Erythroblast (primary cell): ENCODE data around the gene TMEM108.

ENCODE experiments used
- DNase-seq, 2 experiments: peaks; one replicate each; lab custom pipeline; 2025; lab: John Stamatoyannopoulos, UW
- GATA1 ChIP-seq: IDR thresholded peaks from 2 replicates; pipeline ENCODE4 v1.6.1; 2011; ENCODE audit warnings: low read depth, mild to moderate bottlenecking, control low read depth, low read length, moderate library complexity
- POLR2A ChIP-seq: IDR thresholded peaks from 2 replicates; pipeline ENCODE4 v1.6.1; 2011; ENCODE audit warnings: mild to moderate bottlenecking, low read length

TMEM108 gene

DNA sequence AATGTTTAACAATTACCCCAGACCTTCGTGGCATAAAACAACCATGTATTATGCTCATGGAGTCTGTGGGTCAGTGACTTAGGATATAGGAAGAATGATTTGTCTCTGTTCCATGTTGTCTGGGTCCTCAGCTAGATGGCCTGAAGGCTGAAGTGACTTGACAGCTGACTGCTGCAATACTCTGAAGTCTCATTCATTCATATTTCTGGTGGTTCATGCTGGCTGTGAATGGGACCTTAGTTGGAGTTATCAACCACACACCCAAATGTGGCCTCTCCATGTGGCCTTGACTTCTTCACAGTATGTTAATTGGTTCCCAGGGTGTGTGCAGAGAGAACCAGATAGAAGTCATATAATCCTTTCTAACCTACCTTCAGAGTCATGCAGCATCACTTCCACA lies 216.5 kb downstream of the TMEM108 start:
- no peak for DNase-seq
- TF ChIP-seq GATA1 = no peak
- no peak for TF ChIP-seq POLR2A

DNA sequence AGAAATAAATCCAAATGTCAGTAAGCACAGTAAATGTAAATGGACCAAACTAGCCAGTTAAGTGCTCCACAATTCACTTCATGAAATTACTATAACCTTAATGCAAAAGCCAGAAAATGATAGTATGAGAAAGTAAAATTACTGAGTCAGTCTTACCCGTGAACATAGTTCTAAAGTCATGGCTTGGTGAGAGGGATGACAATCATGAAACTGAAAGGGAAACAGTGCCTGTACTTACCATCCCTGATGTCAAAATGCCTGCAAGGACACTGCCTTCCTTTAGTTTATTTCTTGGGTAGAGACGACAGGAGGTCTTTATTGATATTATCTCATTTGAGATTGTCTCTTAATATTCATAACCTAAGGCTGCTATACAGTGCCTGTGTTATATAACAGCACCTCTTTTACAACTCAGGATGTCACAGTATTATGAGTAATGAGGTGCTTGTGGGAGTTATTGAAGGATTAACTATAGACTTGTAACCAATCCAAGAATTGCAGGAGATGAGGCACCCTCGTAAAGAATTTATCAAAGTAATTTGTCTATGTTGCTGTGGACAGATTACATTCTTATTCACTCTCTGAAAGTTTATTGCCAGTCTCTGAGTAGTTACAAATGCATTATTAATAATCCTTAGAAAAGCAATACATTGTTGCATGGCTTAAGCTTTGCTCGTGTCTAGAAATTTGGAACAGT lies 218.7 kb downstream of the TMEM108 start:
- TF ChIP-seq GATA1 (no peak), POLR2A (no peak)
- DNase-seq = no peak

DNA sequence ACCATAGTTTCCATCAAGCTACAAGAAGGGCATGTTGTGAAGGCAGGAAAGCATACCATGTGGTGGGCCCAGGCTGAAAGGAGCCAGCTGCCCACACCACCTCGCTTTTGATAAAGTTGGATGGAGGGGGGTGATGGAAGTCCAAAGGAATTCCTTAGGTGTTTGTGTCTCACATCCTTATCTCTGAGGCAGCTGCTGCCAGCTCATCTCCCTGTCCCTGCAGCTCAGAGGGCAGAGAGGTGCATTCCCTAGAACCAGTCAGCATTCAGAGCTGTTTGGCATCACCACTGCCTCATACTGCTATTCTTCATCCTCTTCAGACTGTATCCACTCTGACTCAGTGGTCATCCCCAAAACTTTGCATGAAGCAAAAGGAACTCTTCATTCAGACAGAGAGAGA lies 220.2 kb downstream of the TMEM108 start:
- no peak for DNase-seq
- no peak for TF ChIP-seq GATA1
- no peak for TF ChIP-seq POLR2A

DNA sequence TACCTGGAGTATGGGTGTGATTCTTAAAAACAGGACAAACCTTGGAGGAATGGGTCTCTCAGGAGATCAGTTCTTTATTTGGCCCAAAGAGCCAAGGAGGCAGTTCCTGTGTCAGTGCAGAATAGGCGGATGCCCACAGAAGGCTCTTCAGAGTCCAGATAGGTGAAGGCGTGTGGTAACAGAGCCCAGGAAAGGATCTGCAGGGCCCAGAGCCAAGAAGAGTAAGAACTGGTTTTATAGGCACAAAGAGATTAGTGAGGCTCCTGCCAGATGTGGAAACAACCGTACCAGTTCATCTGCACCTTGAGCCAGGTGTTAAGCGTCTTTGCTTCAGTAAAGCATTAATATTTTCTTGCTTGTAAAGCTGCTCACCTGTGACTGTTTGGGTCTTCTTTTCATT lies 221.6 kb downstream of the TMEM108 start:
- DNase-seq = no peak

DNA sequence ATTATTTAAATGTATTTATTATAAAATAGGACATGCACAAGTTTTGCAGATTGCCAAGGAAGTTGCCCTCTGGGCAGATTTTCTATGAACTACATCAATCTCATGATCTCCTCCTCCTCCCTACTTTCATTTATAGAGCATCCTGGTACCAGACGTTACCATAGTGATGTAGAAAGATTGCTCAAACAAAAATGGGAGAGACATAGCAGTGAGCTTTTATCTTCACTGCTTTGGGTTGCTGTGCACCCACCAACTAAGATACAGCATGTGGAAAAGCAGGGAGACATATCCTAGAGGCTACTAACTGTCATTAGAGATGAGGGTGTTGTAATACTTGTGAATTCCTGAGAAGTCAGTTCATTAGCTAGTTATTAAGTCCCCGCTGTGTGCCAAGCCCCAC lies 224.1 kb downstream of the TMEM108 start:
- TF ChIP-seq GATA1 (no peak), POLR2A (no peak)
- no peak for DNase-seq

More for the DNA sequence above, 221.6 kb downstream of the TMEM108 start:
- TF ChIP-seq POLR2A (no peak), GATA1 (no peak)

DNA sequence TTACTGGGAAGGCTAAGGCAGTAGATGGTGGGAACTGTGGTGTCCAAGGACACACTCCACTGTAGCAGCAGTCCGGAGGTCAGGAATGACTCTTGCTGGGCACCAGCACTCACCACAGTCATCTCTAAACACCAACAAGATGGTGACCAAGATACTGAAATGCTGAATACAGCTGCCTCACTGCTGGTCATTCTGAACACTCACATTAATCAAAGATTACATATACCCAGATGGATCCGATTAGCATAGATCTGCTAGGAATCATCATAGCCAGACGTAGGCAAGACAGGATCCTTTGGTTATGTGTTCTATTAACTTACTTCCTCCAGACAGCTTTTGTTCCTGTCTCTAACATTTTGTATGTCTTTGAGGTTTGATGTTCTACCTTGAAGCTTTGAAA lies 226.7 kb downstream of the TMEM108 start:
- no peak for TF ChIP-seq GATA1
- no peak for TF ChIP-seq POLR2A

DNA sequence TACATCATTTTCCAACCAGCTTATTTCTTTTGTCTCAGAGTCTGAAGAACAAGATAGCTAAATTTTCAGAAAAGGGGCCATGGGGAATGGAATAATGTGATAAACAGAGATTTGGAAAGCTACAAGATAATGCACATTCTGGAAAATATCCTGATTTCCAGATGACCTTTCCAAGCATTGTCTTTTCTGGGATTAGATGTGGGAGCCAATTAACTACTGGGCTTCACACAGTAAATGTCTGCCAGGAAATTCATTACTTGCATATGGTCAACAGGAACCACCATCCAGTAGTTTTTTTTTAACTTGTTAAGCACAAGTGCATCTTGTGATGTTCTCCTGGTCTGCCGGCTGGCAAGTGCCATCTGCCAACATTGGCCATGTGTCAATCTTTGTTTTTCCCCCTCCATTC lies 230.5 kb downstream of the TMEM108 start:
- DNase-seq = no peak
- TF ChIP-seq GATA1 (no peak), POLR2A (no peak)

More for the DNA sequence above, 226.7 kb downstream of the TMEM108 start:
- no peak for DNase-seq

DNA sequence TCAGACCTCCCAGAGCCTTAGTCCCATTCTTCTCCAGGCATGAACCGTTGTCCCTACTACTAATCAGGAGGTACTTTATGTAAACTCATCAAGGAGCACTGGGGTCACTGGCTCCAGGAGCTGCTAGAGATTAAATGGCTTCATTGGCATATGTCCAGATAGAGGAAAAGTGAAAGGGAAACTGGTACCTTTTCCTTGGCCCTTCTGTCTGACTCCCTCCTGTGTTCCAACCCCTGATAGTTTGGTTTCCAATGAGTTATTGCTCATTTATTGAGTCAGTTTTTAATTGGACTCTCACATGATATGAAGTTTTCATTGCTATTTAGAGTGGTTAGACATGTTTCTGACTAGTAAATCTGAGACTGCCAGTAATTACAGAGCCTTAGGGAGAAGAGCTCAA lies 231.2 kb downstream of the TMEM108 start:
- DNase-seq = no peak
- TF ChIP-seq POLR2A (no peak), GATA1 (no peak)

DNA sequence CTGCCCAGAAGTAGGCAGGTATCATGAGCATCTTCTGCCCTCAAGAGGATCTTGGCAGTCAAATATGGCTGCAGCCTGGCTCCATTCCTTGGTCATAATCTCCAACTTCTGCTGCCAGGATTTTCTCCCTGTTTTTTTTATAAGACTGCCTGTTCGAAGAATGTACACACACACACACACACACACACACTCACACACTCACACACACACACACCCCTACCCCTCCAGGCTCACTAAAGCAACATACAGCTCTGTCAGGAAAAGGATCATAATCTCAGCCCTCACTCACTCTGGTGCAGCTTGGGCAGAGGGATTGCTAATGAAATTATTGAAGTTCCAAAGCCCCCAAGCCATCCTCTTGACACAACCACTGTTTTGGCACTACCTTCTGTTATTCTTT lies 232.4 kb downstream of the TMEM108 start:
- TF ChIP-seq GATA1 (no peak), POLR2A (no peak)
- DNase-seq = no peak

DNA sequence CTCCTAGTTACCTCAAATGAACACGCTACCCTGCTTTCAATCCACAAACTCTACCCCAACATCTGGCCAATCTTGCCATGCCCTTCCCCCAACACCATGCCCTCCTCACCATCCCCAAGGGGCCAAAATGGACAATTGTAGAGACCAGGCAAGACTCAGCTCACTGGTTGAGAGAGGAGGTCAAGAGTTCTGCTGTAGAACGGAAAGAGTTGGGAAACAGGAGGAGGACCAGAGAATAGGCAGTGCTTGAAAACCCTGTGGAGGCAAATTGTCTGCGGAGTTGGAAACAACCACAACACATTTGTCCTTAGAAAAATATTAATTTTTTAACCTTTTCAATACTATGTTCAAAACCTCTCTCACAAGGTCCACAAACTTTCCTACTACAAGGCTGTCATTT lies 232.9 kb downstream of the TMEM108 start:
- DNase-seq = no peak
- TF ChIP-seq POLR2A (no peak), GATA1 (no peak)

DNA sequence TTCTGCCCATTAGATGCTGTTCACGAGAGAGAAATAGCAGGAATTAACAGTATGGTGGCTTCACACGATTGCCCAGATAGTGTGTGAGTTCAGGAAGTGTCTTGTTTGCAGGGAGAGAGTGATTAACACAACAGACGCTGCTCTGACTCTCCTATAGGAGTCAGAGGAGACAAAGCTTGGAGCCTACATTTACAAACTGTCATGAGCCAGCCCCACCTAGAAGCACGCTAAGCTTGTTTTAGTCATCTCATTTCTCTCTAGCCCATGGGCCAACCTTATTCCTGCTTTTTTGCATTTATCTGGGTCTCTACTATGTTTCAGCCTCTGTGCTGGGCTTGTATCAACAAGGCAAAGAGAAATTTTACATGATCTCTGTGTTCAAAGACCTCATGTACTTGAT lies 233.3 kb downstream of the TMEM108 start:
- TF ChIP-seq GATA1 (no peak), POLR2A (no peak)
- DNase-seq = no peak

DNA sequence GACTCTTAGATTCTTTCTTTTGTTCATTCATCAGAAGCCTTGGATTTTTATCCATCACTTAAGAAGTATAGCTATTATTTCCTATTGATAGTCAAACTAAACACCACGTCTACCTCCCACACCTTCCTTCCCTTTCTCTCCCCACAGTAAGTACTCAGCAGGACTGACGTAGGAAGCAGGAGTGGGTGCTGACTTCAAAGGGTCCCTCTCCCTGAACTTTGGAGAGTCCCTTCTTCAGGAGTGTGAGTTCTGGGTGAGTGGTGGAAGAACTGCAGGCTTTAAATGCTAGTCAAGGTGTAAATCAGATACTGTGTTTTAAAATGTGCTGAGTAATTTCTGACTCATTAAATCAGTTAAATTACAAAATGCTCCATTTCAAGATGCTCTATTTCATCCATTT lies 235.2 kb downstream of the TMEM108 start:
- DNase-seq = no peak
- no peak for TF ChIP-seq GATA1
- TF ChIP-seq POLR2A = no peak

DNA sequence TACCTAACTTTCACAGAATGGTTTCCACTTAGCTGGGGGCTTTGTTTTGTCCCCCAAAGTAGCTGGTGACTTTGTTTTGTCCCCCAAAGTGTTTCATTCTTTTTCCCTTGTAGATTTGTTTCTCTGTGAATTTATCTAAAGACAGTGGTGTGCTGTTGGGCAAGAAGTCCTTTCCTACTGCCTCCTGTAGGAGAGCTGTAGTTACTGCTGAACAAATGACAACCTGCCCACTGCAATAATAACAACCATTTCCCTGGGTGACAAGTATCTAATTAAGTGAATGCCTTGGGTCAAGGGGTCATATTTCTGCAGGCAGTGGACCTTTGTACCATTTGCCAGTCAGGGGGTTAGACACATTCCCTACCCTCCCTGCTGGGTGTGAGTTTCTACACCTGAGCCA lies 236.3 kb downstream of the TMEM108 start:
- TF ChIP-seq GATA1 (no peak), POLR2A (no peak)

DNA sequence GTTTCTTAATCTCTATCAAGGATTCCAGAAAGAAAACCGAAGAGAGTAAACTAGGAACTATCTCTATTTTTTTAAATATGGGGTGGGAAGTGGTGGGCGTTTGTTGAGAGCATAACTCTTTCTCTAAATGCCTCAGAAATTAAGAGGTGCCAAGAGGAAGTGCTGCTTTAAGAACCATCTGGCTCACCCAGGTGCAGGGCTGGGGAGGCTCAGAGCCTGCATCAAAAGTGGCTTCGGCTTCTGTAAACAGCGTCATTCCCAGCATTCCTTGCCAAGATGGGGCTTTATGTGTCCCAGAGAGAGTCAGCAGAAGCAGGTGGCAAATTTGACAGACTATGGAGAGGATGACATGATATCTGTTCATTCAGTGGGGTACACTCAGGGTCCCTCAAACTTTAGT lies 238.4 kb downstream of the TMEM108 start:
- DNase-seq = no peak

More for the DNA sequence above, 236.3 kb downstream of the TMEM108 start:
- DNase-seq = no peak

DNA sequence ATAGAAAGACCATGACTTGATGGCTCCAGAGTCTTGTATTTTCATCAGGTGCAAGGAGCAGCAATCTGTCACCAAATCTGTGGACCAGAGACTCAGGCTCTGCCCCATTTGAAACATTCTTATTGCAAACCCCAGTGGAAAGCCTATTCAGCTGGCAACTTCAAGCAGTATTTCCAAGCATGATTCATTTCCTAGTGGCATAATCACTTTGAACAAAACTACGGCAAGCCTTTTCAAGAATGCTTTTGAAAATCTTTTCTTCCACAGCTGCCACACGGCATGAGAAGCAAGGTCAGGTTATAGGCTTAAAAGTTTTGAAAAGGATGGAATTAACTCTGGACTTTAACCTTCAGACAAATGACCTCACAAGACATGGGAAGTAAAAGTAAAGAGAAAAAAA lies 239.6 kb downstream of the TMEM108 start:
- no peak for DNase-seq
- TF ChIP-seq GATA1 (no peak), POLR2A (no peak)

More for the DNA sequence above, 238.4 kb downstream of the TMEM108 start:
- no peak for TF ChIP-seq GATA1
- TF ChIP-seq POLR2A = no peak
